Body of pancreas (tissue), 4 donors: ENCODE results near the gene FGD3. TPM values are rescaled to one million over a fixed set of nuclear protein-coding genes. Genes with fewer than 3 reads are reported as not detected.

Source experiments
- ATAC-seq: fragments of 150-250 bp; one replicate; pipeline ENCODE4 v1.9.1; 2016
- DNase-seq, 4 donors: peaks; one replicate each; pipeline ENCODE4 v3.0.0-alpha.2; 2019
- H3K27ac ChIP-seq, 4 donors: fragments of 200-600 bp; sonication (generic); 1 replicate in 3 of 4; 2 replicates in 1 of 4; pipeline versions ENCODE4 v1.5.1 to v1.6.1; 2016 to 2019; ENCODE audit warnings: mild to moderate bottlenecking in 1 of 4, mixed read lengths in 1 of 4, moderate library complexity in 1 of 4
- H3K27me3 ChIP-seq, 2 donors: fragments of 200-600 bp; sonication (generic); one replicate each; pipeline ENCODE4 v1.6.0; 2016; ENCODE audit warnings: mild to moderate bottlenecking in 1 of 2
- H3K36me3 ChIP-seq, 2 donors: fragments of 200-600 bp; sonication (generic); replicated peaks in 1 of 2; 2 replicates each; pipeline ENCODE4 v1.5.1; 2016; ENCODE audit warnings: low read depth in 2 of 2; ENCODE audit not compliant: insufficient read depth in 1 of 2
- H3K4me1 ChIP-seq: fragments of 200-600 bp; sonication (generic); one replicate; pipeline ENCODE4 v1.6.0; 2016
- H3K4me3 ChIP-seq, 2 donors: fragments of 200-600 bp; sonication (generic); 1 replicate in 1 of 2; 2 replicates in 1 of 2; pipeline ENCODE4 v1.5.1; 2016 to 2019
- H3K9me3 ChIP-seq, 3 donors: fragments of 200-600 bp; sonication (generic); 1 replicate in 2 of 3; 2 replicates in 1 of 3; pipeline ENCODE4 v1.5.1; 2016
- POLR2A ChIP-seq, 3 donors: fragments of 450-650 bp; IDR thresholded peaks; one replicate each; pipeline ENCODE4 v1.6.1; 2016; ENCODE audit warnings: antibody characterized with exemption in 3 of 3, mild to moderate bottlenecking in 2 of 3
- WGBS, 2 donors: methylation state at CpG; one replicate each; pipeline ENCODE4 v1.1.5; 2017; 5-methylcytosine and 5-hydroxymethylcytosine counted together
- intact Hi-C: fragments of 100-400 bp; cut with DNase I; formaldehyde crosslinking; loops from one replicate; pipeline ENCODE4 v1.15.1; 2023
- total RNA-seq, 2 donors: library from RNA; depleted of rRNA; stranded (reverse); fragments of >200 nt; gene quantifications; one replicate each; pipeline ENCODE4 v1.1.0, GENCODE V29; 2016
- TF ChIP-seq, protein P1 (sequence below), 7 experiments: fragments of 450-650 bp in 4 of 7; fragments of 200-600 bp in 3 of 7; sonication (generic) in 3 of 7; IDR thresholded peaks; one replicate each; pipeline ENCODE4 v1.5.1; 2016 to 2019; ENCODE audit warnings: antibody characterized with exemption in 7 of 7

FGD3 gene
- total RNA-seq, 2 donors from 2014 or later = 12.2 to 13.2 TPM

DNA sequence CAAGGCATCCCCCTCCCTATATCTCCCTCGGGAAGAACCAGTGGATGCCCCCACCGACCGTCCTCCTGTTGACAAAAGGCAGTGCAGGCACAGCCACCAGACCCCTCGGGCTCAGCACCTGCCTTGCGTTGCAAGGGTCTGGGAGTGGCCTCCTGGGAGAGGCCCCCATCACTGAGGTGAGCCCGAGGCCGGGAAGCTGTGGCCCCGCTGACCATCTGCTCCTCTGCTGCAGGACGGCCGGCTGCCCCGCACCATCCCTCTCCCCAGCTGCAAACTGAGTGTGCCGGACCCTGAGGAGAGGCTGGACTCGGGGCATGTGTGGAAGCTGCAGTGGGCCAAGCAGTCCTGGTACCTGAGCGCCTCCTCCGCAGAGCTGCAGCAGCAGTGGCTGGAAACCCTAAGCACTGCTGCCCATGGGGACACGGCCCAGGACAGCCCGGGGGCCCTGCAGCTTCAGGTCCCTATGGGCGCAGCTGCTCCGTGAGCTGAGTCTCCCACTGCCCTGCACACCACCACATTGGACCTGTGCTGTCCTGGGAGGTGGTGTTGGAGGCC lies 87.9 kb downstream of the FGD3 start:
- WGBS, 2 donors = 81% methylated on average over 18 of the region's 19 CpGs; no CpG with 5 or more reads in 1 of the 2 donors
- H3K9me3 ChIP-seq = no peaks in the 10 kb centered on the region
- H3K27ac ChIP-seq = no peak overlapping the region
- ATAC-seq (no peak), DNase-seq (no peak)
- intact Hi-C loops = no loop called here
- TF ChIP-seq, protein P1, sequence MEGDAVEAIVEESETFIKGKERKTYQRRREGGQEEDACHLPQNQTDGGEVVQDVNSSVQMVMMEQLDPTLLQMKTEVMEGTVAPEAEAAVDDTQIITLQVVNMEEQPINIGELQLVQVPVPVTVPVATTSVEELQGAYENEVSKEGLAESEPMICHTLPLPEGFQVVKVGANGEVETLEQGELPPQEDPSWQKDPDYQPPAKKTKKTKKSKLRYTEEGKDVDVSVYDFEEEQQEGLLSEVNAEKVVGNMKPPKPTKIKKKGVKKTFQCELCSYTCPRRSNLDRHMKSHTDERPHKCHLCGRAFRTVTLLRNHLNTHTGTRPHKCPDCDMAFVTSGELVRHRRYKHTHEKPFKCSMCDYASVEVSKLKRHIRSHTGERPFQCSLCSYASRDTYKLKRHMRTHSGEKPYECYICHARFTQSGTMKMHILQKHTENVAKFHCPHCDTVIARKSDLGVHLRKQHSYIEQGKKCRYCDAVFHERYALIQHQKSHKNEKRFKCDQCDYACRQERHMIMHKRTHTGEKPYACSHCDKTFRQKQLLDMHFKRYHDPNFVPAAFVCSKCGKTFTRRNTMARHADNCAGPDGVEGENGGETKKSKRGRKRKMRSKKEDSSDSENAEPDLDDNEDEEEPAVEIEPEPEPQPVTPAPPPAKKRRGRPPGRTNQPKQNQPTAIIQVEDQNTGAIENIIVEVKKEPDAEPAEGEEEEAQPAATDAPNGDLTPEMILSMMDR (IDR thresholded peaks at IDR 0.05) = no peak
- no peak for TF ChIP-seq POLR2A (IDR thresholded peaks at IDR 0.05)
- no peaks in the 10 kb centered on the region for H3K4me1 ChIP-seq
- no peaks in the 10 kb centered on the region for H3K36me3 ChIP-seq
- no peak overlapping the region for H3K4me3 ChIP-seq
- H3K27me3 ChIP-seq = no peaks in the 10 kb centered on the region

DNA sequence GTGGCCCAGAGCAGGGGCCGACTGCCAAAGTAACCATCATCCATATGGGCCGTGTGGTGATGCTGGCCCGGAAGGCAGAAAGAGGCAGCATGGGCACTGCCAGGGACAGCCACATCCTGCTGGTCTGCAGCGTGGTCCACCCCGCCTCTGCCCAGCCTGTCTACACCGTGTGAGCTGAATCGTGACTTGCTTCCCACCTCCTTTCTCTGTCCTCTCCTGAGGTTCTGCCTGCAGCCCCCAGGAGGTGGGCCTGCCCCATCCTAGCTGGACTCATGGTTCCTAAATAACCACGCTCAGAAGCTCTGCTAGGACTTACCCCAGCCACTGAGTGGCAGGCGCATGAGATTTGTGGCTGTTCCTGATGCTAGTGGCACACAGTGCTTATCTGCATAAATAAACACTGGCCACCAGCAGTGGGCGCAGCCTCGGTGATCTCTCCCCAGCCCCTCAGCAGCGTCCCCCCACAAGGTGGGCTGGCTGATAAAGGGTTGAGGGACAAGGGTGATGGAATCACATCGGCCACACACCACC lies 88.6 kb downstream of the FGD3 start:
- no peak for TF ChIP-seq POLR2A (IDR thresholded peaks at IDR 0.05)
- TF ChIP-seq, protein P1 (IDR thresholded peaks at IDR 0.05) = no peak
- 73% methylated on average over 7 to 13 of the region's 13 CpGs for WGBS, 2 donors
- no peak for ATAC-seq
- H3K4me3 ChIP-seq = no peak overlapping the region
- H3K4me1 ChIP-seq = no peaks in the 10 kb centered on the region
- H3K36me3 ChIP-seq = no peaks in the 10 kb centered on the region
- no peaks in the 10 kb centered on the region for H3K9me3 ChIP-seq
- no peak overlapping the region for H3K27ac ChIP-seq
- intact Hi-C loops = no loop called here
- no peak for DNase-seq
- H3K27me3 ChIP-seq = no peaks in the 10 kb centered on the region

DNA sequence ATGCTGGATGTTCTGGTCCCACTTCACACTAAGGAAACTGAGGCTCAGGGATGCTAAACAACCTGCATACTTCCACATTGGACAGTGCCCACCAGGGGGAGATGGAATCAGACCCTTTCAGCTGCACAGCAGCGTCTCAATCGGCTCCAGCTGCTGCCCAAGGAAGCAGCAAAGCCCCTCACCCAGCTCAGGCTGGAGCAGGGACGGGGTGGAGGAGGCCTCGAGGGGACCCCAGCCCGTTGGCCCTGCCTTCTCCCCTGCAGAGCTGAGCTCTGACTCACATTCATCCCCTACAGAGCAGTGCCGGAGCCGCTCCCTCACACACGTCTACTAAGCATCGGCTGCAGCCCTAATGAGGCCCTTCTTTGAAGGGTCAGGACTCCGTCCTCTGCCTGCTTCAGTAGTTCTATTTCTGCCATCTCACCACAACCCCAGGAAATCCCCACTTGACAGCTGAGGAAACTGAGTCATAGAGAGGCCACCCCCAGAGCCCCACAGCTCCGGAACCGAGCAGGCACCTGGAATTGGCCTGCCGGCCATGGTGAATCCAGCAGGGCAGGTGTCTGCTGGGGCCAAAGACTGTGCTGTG lies 89.7 kb downstream of the FGD3 start:
- H3K36me3 ChIP-seq = no peaks in the 10 kb centered on the region
- ATAC-seq (no peak), DNase-seq (no peak)
- no peak for TF ChIP-seq POLR2A (IDR thresholded peaks at IDR 0.05)
- TF ChIP-seq, protein P1 (IDR thresholded peaks at IDR 0.05) = no peak
- H3K4me3 ChIP-seq = no peak overlapping the region
- 65 to 88% methylated on average over 7 to 13 of the region's 13 CpGs for WGBS, 2 donors
- no peaks in the 10 kb centered on the region for H3K27me3 ChIP-seq
- no peaks in the 10 kb centered on the region for H3K9me3 ChIP-seq
- intact Hi-C loops = no loop called here
- no peak overlapping the region for H3K27ac ChIP-seq
- H3K4me1 ChIP-seq = no peaks in the 10 kb centered on the region

DNA sequence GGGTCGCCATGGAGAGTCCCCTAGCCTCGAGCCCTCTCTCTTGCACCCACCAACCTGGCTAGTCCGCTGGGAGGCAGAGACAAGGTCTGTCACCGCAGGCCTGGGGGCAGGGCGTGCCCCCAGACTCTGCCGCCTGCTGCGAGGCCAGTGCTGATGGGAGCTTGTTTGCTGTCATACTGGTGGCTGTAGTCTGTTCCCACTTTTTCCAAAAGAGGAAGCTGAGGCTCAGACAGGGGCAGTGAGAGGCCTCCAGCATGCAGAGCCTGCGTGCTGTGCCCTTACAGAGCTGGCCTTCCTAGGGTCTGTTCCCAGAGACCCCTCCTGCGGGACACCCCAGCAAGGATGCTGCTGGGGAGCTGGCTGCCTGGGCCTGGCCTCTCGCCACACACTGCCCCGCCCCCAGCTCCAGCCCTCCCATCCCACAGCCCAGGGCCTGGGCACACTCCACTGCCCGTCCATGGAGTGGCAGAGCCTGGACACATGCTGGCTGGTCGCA lies 90.2 kb downstream of the FGD3 start:
- Histone ChIP-seq H3K4me3 (no peak overlapping the region), H3K27ac (no peak overlapping the region), H3K36me3 (no peaks in the 10 kb centered on the region), H3K4me1 (no peaks in the 10 kb centered on the region), H3K9me3 (no peaks in the 10 kb centered on the region), H3K27me3 (no peaks in the 10 kb centered on the region)
- no peak for TF ChIP-seq POLR2A (IDR thresholded peaks at IDR 0.05)
- peak in 1 of 4 donors; percentile 25 for DNase-seq
- ATAC-seq = no peak
- intact Hi-C loops = no loop called here
- 77% methylated on average over 11 of the region's 13 CpGs; no CpG with 5 or more reads in 1 of the 2 donors for WGBS, 2 donors

DNA sequence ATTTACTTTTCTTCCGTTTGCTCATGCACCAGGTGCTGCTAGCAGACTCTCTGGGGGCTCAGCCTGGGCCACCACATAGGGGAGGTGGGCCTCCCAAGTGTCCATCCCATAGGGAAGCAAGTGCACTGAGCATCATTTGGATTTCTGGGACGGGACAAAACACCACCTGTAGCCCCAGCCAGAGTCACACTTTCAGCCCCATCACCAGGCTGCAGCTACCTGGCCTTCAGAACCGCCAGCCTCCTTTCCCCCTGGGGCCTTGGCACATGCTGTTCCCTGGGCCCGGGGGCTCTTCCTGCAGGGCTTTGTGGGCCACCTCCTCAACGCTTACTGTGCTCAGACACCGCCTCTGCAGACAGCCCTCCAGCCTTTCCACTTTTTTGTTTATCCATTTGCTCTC lies 91.6 kb downstream of the FGD3 start:
- no peaks in the 10 kb centered on the region for H3K36me3 ChIP-seq
- intact Hi-C loops = no loop called here
- DNase-seq = no peak
- 75 to 86% methylated on average over 3 to 6 of the region's 6 CpGs for WGBS, 2 donors
- no peak overlapping the region for H3K4me3 ChIP-seq
- no peaks in the 10 kb centered on the region for H3K4me1 ChIP-seq
- no peaks in the 10 kb centered on the region for H3K9me3 ChIP-seq
- no peak overlapping the region for H3K27ac ChIP-seq
- no peak for ATAC-seq
- TF ChIP-seq, protein P1 (IDR thresholded peaks at IDR 0.05) = no peak
- H3K27me3 ChIP-seq = no peaks in the 10 kb centered on the region
